SKM-1 (cell line): Measurements from ENCODE around the gene CARMIL3.
A peak's percentile ranks its signal among the peaks of the same experiment; 100 is the strongest.

Source experiments
- DNase-seq: peaks from one replicate; lab custom pipeline; 2025; ENCODE audit not compliant: unreplicated experiment; lab: John Stamatoyannopoulos, UW

The CARMIL3 gene

GRCh38 chr14:24113379-24113800, 61.6 kb downstream of the CARMIL3 start:
- no peak for DNase-seq

GRCh38 chr14:24113801-24114531, 62.2 kb downstream of the CARMIL3 start:
- DNase-seq: peak; percentile 51

- DNase-seq: peak; percentile 92
These were observed 63.0 kb downstream of the CARMIL3 start, which contains the start of the genes DCAF11 and NRL for GRCh38 chr14:24114532-24115421. DCAF11 (plus strand) TSS chr14:24114777; CDS start chr14:24115595, 818 bp downstream. NRL (minus strand) TSS chr14:24114949; CDS start chr14:24082848, 32,101 bp downstream.

GRCh38 chr14:24115422-24116127, 63.8 kb downstream of the CARMIL3 start:
- DNase-seq: no peak

GRCh38 chr14:24116128-24116814, 64.5 kb downstream of the CARMIL3 start:
- DNase-seq: no peak

DNA sequence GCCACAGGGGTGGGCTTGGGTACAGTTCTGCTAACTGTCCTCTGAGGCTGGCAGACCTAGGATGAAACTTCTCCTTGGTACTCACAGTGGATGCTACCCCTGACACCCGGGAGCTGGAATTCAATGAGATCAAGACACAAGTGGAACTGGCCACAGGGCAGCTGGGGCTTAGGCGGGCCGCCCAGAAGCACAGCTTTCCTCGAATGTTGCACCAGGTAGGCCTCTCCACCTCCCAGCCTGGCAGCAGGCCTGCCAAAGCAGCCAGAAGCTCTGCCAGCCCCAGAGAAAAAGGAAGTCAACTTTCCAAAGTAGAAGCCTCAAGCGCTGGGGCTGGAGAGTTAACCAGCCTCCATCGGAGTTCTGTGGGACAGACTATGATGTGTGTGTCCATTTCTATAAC, 65.4 kb downstream of the CARMIL3 start:
- no peak for DNase-seq
